HG02885 (cell line): ENCODE measurements around the gene ELAVL1.

ENCODE experiments used
- ATAC-seq: cut with Tn5 transposase; IDR thresholded peaks from one replicate; pipeline ENCODE4 v1.9.1; 2021; ENCODE audit warnings: mild to moderate bottlenecking; ENCODE audit not compliant: unreplicated experiment, poor library complexity

ELAVL1 gene

GRCh38 chr19:7915250-7916102 lies 90.0 kb downstream of the ELAVL1 start:
- ATAC-seq = no peak

DNA sequence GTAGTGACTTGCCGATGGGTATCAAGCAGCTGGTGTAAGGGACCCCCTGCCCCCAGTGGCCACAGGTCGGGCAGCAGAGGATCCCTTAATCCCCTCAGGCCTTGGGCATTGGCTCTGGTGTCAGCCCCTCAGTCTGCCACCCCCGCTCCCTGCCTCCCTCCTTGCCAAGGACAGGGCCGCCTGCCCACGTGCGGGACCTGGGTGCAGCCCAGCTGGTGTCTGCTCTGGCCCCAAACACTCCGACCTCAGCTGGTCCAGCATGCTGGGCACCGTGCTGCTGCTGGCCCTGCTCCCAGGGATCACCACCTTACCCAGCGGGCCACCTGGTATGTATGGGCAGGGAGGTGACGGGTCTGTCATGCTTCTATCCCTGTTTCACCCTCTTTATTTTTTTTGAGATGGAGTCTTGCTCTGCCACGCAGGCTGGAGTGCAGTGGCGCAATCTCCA lies 90.8 kb downstream of the ELAVL1 start, which contains the start of gene TGFBR3L:
TGFBR3L (plus strand) TSS at position 233 of the 448 bp plus-strand sequence.
- no peak for ATAC-seq

DNA sequence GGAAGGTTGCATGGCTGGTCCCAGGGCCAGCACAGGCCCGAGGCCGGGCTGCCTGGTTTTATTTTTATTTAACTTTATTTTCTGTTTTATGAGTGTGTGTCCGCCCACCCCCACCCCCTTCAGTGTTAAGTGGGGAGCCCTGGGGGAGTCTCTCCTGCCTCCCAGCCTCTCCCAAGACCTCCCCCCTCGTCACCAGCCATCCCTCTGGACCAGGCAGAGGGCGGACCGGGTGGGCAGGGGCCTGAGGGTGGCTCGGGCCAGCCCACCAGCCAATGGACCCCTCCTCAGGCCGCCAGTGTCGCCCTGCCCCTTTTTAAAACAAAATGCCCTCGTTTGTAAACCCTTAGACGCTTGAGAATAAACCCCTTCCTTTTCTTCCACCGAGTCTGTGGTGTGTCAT lies 91.3 kb downstream of the ELAVL1 start:
- no peak for ATAC-seq

DNA sequence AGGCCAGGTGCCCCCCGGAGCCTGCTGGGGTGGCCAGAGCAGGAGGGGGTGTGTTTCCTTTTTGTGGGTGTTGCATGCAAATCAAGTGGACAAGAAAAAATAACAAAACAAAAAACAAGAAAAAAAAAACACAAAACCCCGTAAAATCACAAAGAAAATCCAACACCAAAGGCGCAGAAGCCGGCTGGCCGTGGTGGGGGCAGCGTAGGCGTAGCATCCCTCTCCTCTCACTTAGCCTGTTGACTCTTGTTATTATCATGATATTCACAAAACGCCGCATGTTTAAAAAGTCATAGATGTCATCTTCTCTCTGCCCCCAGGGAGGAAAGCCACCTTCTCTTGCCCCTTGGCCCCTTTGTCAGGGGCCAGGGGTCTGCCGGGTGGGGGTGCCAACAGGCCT lies 91.8 kb downstream of the ELAVL1 start:
- no peak for ATAC-seq

DNA sequence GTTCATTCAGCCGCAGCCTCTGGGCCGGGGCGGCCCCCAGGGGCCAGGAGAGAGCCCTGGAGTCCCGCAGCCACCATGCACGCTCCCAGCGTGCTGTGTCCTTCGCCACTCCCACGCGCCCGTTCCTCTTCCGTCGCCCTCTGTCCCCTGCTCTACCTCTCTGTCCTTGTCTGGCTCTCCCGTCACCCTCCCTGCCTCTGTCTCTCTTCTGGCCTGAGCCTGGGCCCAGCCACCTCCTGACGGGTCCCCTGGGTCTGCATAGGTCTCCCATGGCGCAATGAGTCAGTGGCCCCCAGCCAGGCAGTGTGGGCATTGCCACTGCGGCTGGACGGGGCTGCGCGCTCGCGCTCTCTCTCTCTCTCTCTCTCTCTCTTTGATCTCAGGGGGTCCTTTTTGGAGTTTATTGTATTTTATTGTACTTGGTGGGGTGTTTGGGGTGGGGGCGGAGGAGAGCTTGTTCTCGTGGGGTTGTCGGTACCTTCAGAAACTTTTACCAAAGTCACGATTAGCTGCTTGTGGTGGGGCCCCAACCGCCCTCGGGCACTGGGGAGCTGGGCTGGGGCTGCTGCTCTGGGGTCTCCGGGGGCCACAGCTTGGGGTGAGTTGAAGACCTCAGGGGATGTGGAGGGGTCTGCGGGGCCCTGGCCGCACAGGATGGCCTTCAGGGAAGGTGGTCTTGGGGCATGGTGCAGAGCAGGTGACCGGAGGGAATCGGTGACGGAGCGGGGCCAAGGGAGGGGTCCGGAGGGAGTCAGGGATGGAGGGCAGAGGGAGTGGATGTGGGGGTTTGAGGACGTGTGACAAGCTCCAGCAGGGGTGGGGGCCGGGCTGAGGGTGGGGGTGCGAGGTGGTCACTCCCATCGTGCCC lies 92.5 kb downstream of the ELAVL1 start:
- ATAC-seq = no peak

GRCh38 chr19:7912144-7912696 lies 93.2 kb downstream of the ELAVL1 start:
- ATAC-seq = no peak

- ATAC-seq = no peak
Observed at GRCh38 chr19:7911508-7912143, 93.8 kb downstream of the ELAVL1 start.

GRCh38 chr19:7910321-7911161 lies 94.9 kb downstream of the ELAVL1 start:
- ATAC-seq = no peak

- ATAC-seq = no peak
Observed at GRCh38 chr19:7909471-7910067, 95.9 kb downstream of the ELAVL1 start.

DNA sequence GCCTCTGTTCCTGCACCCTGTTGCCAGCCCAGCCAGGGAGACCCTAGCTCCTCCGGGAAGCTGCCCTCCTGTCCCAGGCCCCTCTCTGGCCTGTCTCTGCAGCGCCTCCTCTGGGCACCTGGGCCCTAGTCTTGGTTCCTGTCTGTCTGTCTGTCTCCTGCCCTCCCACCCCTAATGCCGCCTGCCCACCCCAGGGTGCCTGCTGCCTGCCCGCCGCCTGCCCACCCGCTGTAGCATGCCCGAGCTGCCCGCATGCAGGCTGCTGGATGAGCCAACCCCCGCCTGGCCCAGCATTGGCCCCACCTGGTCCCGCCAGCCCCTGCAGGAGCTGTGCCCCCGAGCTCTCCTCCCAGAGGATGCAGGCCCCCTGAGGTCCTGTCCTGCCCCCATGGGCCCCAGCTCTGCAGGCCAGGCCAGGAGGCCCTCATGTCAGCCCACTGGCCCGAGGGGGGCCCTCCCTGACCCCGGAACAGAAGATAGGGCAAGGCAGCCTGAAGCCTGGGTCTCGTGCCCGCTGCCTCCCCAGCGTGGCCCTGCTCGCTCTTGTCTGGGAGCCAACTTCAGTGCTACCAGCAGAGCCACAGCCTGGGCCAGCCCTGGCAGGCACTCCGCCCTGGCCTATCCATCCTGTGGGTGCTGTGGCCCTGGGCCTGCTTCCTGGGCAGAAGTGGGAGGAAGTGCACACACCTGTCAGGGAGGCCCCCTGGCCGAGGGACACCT lies 96.5 kb downstream of the ELAVL1 start:
- ATAC-seq = no peak
